ENCODE data around the gene ADRA2B. TPM values are rescaled to one million over a fixed set of nuclear protein-coding genes. Genes with fewer than 3 reads are reported as not detected.

ADRA2B gene
- total RNA-seq, 4 donors from 2014 or later = 0.33 to 4.6 (median 1.4) TPM

DNA sequence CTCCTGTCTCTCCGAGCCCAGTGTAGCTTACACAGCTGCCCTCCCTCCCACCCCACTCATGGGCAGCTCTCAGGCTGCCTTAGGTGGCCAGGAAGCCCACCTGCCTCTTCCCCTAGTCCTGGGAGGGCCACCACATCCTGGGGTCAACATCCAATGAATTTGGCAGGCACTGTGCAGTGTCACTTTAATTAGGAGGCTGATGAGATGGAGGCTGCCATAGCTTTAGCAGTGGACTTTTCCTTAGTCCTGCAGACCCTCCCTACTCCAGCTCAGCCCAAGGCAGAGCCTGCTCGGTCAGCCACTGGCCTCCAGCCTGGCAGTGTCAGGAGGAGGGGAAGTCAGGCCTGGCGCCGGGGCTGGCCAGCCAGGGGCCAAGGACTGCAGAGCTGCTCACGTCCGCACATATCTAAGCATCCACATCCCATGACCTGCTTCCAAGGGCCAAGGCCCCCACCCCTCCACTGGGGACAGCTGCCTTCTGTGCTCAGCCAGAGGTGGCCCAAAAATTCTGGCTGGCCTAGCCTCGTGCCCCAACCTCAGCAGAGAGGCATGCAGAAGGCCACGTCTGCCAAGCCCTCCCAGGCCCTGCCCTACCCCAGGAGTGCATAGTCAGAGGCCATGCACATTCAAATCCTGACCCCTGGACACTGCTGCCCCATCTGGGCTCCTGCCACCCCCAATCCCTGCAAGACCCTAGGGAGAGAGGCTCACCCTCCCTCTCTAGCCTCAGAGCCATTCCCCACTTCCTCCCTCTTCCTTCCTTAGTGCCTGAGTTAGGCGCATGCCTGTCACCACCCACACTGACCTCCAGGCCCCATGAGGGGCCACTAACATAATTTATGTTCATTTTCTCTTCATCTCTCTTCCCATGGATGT lies 33.1 kb downstream of the ADRA2B start:
- TF ChIP-seq, protein P1, sequence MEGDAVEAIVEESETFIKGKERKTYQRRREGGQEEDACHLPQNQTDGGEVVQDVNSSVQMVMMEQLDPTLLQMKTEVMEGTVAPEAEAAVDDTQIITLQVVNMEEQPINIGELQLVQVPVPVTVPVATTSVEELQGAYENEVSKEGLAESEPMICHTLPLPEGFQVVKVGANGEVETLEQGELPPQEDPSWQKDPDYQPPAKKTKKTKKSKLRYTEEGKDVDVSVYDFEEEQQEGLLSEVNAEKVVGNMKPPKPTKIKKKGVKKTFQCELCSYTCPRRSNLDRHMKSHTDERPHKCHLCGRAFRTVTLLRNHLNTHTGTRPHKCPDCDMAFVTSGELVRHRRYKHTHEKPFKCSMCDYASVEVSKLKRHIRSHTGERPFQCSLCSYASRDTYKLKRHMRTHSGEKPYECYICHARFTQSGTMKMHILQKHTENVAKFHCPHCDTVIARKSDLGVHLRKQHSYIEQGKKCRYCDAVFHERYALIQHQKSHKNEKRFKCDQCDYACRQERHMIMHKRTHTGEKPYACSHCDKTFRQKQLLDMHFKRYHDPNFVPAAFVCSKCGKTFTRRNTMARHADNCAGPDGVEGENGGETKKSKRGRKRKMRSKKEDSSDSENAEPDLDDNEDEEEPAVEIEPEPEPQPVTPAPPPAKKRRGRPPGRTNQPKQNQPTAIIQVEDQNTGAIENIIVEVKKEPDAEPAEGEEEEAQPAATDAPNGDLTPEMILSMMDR (IDR thresholded peaks at IDR 0.05; ENCODE audit: low read depth) = no peak

DNA sequence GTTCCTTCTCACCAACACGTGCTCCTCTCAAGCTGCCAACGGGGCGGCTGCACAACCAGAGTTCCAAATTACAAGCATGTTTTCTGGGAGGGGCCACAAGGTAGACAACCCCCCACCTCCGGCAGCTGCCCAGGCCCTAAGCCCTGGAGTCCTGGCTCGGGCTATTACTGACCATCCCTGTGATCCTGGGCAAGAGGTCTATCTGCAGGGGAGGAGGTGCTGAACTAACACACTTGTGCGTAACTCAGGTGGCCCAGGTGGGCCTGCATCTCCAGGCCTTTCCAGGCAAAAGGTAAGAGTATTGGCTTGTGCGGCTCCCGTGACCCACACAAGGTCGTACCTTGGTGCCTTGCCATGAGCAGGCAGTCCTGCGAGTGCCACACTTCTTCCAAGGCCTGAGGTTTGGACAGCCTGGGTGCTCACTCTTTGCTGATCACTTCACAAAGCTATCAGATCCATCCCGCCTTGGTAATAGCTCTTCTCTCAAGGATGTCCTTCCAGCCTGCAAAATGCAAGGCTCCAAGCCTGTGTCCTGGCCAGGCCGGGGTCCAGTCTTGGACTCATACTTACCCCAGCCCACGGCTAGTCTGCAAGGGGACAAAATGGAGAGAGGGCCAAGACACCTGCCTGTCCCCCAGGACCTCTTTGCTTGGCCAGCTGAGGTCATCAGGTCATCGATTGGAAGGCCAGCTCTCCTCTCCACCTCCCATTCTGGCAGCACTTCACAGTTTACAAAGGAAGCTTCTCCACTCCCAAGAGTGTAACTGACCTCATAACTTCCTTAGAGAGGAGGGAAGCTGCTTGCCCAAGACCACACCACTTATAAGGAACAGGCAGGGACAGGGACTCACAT lies 33.9 kb downstream of the ADRA2B start:
- TF ChIP-seq, protein P1 (IDR thresholded peaks at IDR 0.05; ENCODE audit: low read depth) = no peak

DNA sequence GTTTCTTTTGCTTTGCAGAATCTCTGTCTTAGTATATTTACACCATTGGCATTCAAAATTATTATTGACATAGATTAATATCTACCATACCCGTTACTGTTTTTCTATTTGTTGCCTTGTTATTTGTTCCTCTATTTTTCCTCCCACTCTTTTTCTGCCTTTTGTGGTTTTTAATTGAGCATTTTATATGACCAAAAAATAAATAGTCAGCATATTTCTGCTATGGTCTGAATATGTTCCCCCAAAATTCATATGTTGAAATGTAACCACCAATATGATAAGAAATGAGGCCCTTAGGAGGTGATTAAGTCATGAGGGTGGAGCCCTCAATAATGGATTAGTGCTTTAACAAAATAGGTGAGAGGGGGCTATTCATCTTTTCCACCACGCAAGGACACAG lies 35.3 kb downstream of the ADRA2B start:
- TF ChIP-seq, protein P1 (IDR thresholded peaks at IDR 0.05; ENCODE audit: low read depth) = no peak

DNA sequence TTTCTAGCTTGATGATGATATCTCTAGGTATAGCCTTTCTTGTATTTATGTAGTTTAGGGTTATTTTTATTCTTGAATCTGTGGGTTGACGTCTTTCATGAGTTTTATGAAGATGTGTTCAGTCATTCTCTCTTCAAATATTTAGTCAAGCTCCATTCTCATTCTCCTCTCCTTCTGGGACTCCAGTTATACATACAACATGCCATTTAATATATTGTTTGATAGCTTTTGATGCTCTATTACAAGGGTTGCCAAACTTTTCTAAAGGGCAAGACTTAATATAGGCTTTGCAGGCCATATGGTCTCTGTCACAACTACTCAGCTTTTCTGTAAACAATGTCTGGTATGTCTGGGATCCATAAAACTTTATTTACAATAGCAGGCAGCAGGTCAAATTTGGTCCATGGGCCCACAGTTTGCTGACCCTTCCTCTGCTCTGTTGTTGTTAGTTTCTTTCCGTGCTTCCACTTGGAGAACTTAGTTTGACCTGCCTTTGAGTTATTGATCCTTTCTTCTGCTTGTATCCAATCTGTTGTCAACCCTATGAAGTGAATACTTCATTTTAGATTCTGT lies 41.1 kb downstream of the ADRA2B start:
- TF ChIP-seq, protein P1 (IDR thresholded peaks at IDR 0.05; ENCODE audit: low read depth) = no peak

DNA sequence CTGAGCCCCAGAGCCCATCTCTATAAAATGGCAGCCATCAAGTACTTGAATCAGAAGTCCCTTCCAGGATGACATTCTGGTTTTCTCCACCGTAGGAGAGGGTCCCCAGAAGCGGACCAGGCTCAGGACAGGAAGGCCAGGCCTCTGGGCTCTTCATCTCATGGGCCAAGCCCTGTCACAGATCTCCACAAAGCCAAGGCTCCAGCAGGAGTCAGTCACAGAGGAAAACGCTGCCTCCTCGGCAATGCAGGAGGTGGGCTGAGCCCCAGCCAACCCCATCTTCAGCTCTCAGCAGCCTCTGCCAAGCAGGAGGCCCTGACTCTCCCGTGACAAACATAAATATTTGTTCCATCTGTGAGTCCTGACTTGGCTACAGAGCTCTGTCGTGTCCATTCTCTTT lies 42.2 kb downstream of the ADRA2B start:
- TF ChIP-seq, protein P1 (IDR thresholded peaks at IDR 0.05; ENCODE audit: low read depth) = no peak

DNA sequence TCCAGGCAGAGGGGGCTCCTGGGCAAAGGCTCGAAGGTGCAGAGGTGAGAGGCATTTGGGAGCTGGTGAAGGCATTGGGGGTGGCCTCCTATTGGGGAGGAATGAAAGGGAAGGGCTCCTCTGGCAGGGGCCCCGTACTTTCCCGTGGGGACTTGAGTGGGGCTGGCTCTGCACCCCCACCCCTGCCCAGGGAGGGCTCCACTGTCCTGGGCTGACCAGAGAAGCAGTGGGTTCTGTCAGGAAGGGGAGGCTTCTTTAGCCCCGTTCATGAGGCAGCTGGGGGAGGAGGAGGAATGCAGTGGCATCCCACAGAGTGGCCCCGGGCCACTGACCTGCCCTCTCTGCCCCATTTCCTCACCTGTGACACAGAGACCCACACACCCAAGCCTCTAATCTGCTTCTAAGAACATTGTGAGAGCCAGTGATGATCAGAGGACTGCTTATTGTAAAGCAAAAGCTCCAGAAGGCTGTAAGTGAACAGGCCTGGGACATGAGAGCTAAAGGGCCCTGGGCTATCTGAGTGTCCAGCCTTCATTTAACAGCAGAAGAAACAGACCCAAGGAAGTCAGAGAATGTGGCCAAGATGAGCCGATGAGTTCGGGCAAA lies 43.1 kb downstream of the ADRA2B start:
- TF ChIP-seq, protein P1 (IDR thresholded peaks at IDR 0.05; ENCODE audit: low read depth) = no peak
